Uterus (tissue), 2 donors: Measurements from ENCODE around the gene PPM1A.
"Not testable (repeated sequence)": the region's sequence is repeated elsewhere in the genome, so short reads cannot be mapped to it uniquely, and the experiment has no call there.

ENCODE experiments used
- POLR2A ChIP-seq, 2 donors: fragments of 450-650 bp; IDR thresholded peaks; one replicate each; pipeline ENCODE4 v1.6.1; 2016; ENCODE audit warnings: antibody characterized with exemption in 2 of 2, mild to moderate bottlenecking in 1 of 2, moderate library complexity in 1 of 2
- TF ChIP-seq, protein P1 (sequence below), 4 experiments: fragments of 200-600 bp in 2 of 4; fragments of 450-650 bp in 2 of 4; sonication (generic) in 2 of 4; IDR thresholded peaks; one replicate each; pipeline ENCODE4 v1.5.1; 2016 to 2019; ENCODE audit warnings: antibody characterized with exemption in 4 of 4, mild to moderate bottlenecking in 2 of 4, moderate library complexity in 1 of 4

DNA sequence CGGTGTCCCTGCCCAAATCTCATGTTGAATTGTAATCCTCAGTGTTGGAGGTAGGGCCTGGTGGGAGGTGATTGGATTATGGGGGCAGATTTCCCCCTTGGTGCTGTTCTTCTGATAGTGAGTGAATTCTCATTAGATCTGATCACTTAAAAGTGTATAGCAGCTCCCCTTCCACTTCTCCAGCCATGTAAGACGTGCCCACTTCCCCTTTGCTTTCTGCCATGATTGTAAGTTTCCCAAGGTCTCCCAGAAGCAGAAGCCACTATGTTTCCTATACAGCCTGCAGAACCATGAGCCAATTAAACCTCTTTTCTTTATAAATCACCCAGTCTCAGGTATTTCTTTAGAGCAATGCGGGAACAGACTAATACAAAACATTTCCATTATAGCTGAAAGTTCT, 71.8 kb downstream of the PPM1A start:
- TF ChIP-seq POLR2A (IDR thresholded peaks at IDR 0.05) = not testable (repeated sequence)
- TF ChIP-seq, protein P1, sequence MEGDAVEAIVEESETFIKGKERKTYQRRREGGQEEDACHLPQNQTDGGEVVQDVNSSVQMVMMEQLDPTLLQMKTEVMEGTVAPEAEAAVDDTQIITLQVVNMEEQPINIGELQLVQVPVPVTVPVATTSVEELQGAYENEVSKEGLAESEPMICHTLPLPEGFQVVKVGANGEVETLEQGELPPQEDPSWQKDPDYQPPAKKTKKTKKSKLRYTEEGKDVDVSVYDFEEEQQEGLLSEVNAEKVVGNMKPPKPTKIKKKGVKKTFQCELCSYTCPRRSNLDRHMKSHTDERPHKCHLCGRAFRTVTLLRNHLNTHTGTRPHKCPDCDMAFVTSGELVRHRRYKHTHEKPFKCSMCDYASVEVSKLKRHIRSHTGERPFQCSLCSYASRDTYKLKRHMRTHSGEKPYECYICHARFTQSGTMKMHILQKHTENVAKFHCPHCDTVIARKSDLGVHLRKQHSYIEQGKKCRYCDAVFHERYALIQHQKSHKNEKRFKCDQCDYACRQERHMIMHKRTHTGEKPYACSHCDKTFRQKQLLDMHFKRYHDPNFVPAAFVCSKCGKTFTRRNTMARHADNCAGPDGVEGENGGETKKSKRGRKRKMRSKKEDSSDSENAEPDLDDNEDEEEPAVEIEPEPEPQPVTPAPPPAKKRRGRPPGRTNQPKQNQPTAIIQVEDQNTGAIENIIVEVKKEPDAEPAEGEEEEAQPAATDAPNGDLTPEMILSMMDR (IDR thresholded peaks at IDR 0.05) = not testable (repeated sequence)
